GM12865 (cell line): ENCODE measurements around the gene CABCOCO1.

ENCODE experiments used
- DNase-seq: peaks from one replicate; pipeline ENCODE4 v3.0.0; 2010; ENCODE audit warnings: low read depth
- H3K4me3 ChIP-seq: 2 replicates; pipeline ENCODE4 v1.5.1; 2011; ENCODE audit warnings: mild to moderate bottlenecking, low read depth, low read length, control low read depth
- TF ChIP-seq, protein P1 (sequence below): IDR thresholded peaks from 2 replicates; pipeline ENCODE4 v1.5.1; 2011; ENCODE audit warnings: low read length, control low read depth, low read depth, inconsistent platforms; ENCODE audit not compliant: insufficient read depth; ENCODE audit errors: missing control alignments

CABCOCO1 gene

DNA sequence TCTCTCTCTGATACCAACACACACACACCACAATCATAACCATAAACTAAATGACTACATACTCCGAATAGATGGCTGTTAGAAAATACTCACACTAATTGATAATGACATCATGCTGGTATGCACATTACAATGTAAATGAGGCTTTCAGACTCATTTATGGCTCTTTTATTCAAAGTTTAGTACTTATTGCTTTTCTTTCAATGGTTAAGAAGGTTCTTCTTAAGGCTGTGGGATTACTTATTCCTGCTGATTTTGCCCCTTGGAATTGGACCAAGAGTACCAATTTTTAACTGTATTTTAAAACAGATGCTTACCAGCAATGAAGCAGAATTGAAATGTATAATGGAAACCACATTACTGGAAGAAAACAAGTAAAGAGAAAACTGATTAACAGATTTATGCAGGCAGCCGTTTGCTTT lies 20.6 kb upstream of the CABCOCO1 start:
- TF ChIP-seq, protein P1, sequence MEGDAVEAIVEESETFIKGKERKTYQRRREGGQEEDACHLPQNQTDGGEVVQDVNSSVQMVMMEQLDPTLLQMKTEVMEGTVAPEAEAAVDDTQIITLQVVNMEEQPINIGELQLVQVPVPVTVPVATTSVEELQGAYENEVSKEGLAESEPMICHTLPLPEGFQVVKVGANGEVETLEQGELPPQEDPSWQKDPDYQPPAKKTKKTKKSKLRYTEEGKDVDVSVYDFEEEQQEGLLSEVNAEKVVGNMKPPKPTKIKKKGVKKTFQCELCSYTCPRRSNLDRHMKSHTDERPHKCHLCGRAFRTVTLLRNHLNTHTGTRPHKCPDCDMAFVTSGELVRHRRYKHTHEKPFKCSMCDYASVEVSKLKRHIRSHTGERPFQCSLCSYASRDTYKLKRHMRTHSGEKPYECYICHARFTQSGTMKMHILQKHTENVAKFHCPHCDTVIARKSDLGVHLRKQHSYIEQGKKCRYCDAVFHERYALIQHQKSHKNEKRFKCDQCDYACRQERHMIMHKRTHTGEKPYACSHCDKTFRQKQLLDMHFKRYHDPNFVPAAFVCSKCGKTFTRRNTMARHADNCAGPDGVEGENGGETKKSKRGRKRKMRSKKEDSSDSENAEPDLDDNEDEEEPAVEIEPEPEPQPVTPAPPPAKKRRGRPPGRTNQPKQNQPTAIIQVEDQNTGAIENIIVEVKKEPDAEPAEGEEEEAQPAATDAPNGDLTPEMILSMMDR: no peak
- DNase-seq: no peak
- H3K4me3 ChIP-seq: no peak overlapping the region

DNA sequence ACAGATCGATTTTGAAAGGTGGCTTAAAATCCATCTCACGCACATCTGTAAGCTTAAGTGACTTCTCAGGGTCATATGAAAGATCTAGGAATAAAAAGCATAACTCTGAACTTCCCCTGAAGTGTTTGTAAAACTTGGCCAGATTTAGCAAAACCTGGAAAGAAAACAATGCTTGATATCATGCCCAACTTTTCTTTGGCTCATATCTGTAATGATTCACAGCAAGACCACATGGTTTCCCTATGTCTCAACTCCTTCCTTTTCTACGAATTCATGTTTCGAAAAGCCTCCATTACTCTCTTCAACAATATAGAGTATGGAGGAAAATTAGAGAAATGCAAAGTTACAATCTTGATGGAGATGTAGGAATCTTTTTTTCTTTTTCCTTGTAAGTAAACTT lies 20.1 kb upstream of the CABCOCO1 start:
- no peak overlapping the region for H3K4me3 ChIP-seq
- DNase-seq: no peak
- TF ChIP-seq, protein P1: no peak

DNA sequence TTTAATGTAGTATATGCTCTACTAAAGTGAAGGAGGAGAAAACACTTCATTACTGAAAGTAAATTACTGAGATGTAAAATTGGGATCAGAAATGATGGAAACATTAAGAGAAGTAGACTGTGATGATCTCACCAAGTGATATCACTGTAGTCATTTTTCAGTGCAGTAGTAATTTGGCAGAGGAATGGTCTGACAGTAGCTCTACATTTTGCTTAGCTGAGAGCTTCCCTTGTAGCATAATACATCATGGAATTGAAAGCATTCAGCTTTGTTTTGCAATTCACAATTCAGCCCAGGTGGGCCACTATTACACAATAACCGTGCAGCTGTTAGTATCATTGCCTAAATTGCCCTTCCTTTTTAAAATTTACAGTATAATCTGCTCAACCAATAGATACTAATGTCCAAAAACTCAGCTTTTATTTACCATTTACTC lies 19.4 kb upstream of the CABCOCO1 start:
- no peak overlapping the region for H3K4me3 ChIP-seq
- TF ChIP-seq, protein P1: no peak
- DNase-seq: no peak

DNA sequence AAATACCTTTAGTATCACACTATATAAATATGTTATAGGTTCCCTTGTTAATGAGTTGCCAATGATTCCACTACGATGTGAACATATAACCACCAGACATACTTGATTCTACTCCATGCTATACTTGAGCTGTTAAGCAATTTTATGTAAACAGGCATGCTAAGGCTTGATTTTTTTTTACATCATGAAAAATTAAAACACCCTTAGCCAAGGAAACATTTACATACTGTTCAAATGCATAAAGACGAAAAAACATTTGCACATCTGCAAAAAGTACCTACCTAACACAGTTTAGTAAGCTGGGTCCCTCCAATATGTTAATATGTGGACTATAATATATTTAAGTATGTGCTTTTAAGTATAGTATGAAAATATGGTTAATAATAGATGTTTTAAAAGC lies 9.0 kb upstream of the CABCOCO1 start:
- no peak for DNase-seq
- H3K4me3 ChIP-seq: no peak overlapping the region
- TF ChIP-seq, protein P1: no peak

DNA sequence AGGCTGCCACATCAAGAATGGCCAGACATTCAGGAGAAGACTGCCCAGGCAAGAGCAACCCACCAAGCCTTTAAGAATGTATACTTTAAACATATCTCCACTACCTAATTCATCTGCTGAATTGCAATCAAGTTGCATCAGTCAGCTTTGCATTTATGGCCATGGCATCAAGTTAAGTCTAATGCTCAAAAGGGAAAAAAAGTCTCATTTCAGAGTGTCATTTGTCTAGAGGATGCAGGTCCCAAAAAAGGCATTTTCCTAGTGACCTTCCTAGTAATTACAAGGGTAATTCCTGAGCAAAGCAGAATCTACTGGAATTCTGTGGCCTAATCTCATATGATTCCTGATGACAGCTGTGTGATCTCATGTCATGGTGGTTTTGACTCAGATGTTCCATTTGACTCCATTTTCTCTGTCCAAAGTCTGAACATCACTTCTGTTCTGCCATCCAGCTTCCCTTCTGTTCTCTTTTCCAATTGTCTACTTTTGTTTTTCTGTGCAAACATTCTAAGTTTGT lies 7.3 kb upstream of the CABCOCO1 start:
- no peak for DNase-seq
- H3K4me3 ChIP-seq: no peak overlapping the region
- TF ChIP-seq, protein P1: no peak

DNA sequence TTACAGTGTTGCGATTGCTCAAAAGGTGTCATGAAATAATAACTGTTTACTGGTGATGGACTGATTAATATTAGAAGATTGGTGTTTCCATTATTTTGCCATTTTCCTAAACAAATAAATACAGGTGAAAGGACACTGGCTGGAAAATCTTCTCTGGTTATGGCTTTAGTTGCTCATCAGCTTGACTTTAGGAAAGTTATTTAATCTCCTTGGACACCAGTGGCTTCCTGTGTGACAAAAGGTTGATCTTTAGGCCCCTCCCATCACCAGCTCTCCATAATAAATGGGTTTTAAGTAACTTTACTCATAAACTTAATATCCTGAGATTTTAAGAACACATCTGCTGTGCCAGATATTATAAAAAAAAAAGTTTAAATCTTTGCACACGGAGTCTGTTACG lies 737 bp downstream of the CABCOCO1 start:
- H3K4me3 ChIP-seq: no peak overlapping the region
- no peak for DNase-seq
- TF ChIP-seq, protein P1: no peak

DNA sequence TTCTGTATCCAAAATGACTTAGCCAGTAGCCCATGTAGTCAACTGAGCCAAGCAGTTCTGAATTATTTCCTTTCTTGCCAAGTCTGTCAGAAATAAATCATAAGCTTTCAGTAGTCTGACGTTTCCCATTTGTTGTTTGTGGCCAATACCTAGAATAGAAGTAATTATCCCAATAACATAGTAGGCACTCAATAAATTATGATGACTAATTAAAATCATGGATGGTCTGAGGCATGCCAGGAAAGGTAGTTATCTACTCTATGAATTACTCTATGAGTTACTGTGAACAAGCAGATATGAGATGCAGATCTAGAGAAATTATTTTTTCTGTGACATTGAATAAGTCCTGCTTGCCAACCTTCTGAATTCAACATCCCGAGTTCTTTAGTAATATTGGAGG lies 2.3 kb downstream of the CABCOCO1 start:
- no peak overlapping the region for H3K4me3 ChIP-seq
- TF ChIP-seq, protein P1: no peak
- no peak for DNase-seq
